Effector memory CD8-positive, alpha-beta T cell (primary cell): ENCODE measurements around the gene LDLRAD3.

Experiments
- ATAC-seq: fragments of 150-1000 bp; cut with Tn5 transposase; replicated peaks from 2 replicates; pipeline ENCODE4 v1.10.0; 2021; ENCODE audit warnings: mild to moderate bottlenecking, moderate library complexity
- DNase-seq, 3 experiments: peaks; one replicate each; pipeline ENCODE4 v3.0.0; 2021
- H3K27ac Mint-ChIP-seq, 2 donors: one replicate each; pipeline ENCODE4 v1.8.0; 2022; ENCODE audit warnings: mild to moderate bottlenecking in 2 of 2, mixed read lengths in 2 of 2, moderate library complexity in 2 of 2
- H3K27me3 Mint-ChIP-seq, 2 donors: one replicate each; pipeline ENCODE4 v1.8.0; 2022; ENCODE audit warnings: mixed read lengths in 2 of 2
- H3K36me3 Mint-ChIP-seq: one replicate; pipeline ENCODE4 v1.8.0; 2022; ENCODE audit warnings: mild to moderate bottlenecking, moderate library complexity, mixed read lengths; ENCODE audit not compliant: insufficient read depth
- H3K4me1 Mint-ChIP-seq, 2 donors: one replicate each; pipeline ENCODE4 v1.8.0; 2022; ENCODE audit warnings: low read depth in 2 of 2, mixed read lengths in 2 of 2
- H3K4me3 Mint-ChIP-seq, 2 donors: one replicate each; pipeline ENCODE4 v1.8.0; 2022; ENCODE audit warnings: mild to moderate bottlenecking in 2 of 2, mixed read lengths in 2 of 2, moderate library complexity in 2 of 2
- H3K9me3 Mint-ChIP-seq, 2 donors: one replicate each; pipeline ENCODE4 v1.8.0; 2022; ENCODE audit warnings: mixed read lengths in 2 of 2

LDLRAD3 gene

GRCh38 chr11:36139767-36140166 lies 195.9 kb downstream of the LDLRAD3 start:
- no peak for DNase-seq
- no peaks in the 10 kb centered on the region for H3K4me1 Mint-ChIP-seq

GRCh38 chr11:36141196-36141953 lies 197.5 kb downstream of the LDLRAD3 start:
- Mint-ChIP-seq H3K27me3 (peaks cover 10 to 18% of the 10 kb centered on the region in 2 donors), H3K4me1 (no peaks in the 10 kb centered on the region), H3K36me3 (no peaks in the 10 kb centered on the region), H3K9me3 (no peaks in the 10 kb centered on the region), H3K4me3 (no peak overlapping the region), H3K27ac (no peak overlapping the region)
- DNase-seq (no peak), ATAC-seq (no peak)

More at GRCh38 chr11:36139767-36140166, 195.9 kb downstream of the LDLRAD3 start:
- H3K4me3 Mint-ChIP-seq: no peak overlapping the region
- H3K9me3 Mint-ChIP-seq: no peaks in the 10 kb centered on the region
- no peak for ATAC-seq
- H3K27me3 Mint-ChIP-seq: peaks cover 10 to 28% of the 10 kb centered on the region in 2 donors
- no peaks in the 10 kb centered on the region for H3K36me3 Mint-ChIP-seq
- H3K27ac Mint-ChIP-seq: no peak overlapping the region

- H3K36me3 Mint-ChIP-seq: no peaks in the 10 kb centered on the region
- H3K9me3 Mint-ChIP-seq: no peaks in the 10 kb centered on the region
- DNase-seq (no peak), ATAC-seq (no peak)
- H3K4me1 Mint-ChIP-seq: no peaks in the 10 kb centered on the region
- H3K27me3 Mint-ChIP-seq: peaks cover 10 to 18% of the 10 kb centered on the region in 2 donors
- H3K4me3 Mint-ChIP-seq: no peak overlapping the region
- H3K27ac Mint-ChIP-seq: no peak overlapping the region
Measured at GRCh38 chr11:36141956-36142355, 198.1 kb downstream of the LDLRAD3 start.

- H3K36me3 Mint-ChIP-seq: no peaks in the 10 kb centered on the region
- no peak overlapping the region for H3K4me3 Mint-ChIP-seq
- no peak overlapping the region for H3K27ac Mint-ChIP-seq
- no peak for ATAC-seq
- H3K9me3 Mint-ChIP-seq: no peaks in the 10 kb centered on the region
- H3K27me3 Mint-ChIP-seq: peaks cover 10 to 18% of the 10 kb centered on the region in 2 donors
- H3K4me1 Mint-ChIP-seq: no peaks in the 10 kb centered on the region
- no peak for DNase-seq
Measured at GRCh38 chr11:36142439-36142838, 198.6 kb downstream of the LDLRAD3 start.

GRCh38 chr11:36142879-36143278 lies 199.0 kb downstream of the LDLRAD3 start:
- no peaks in the 10 kb centered on the region for H3K9me3 Mint-ChIP-seq
- no peaks in the 10 kb centered on the region for H3K36me3 Mint-ChIP-seq

GRCh38 chr11:36146437-36146836 lies 202.6 kb downstream of the LDLRAD3 start:
- Mint-ChIP-seq H3K36me3 (no peaks in the 10 kb centered on the region), H3K27ac (no peak overlapping the region), H3K27me3 (peaks cover 8 to 36% of the 10 kb centered on the region in 2 donors), H3K9me3 (no peaks in the 10 kb centered on the region), H3K4me3 (no peak overlapping the region), H3K4me1 (no peaks in the 10 kb centered on the region)
- ATAC-seq (no peak), DNase-seq (no peak)

More at GRCh38 chr11:36142879-36143278, 199.0 kb downstream of the LDLRAD3 start:
- Mint-ChIP-seq H3K27ac (no peak overlapping the region), H3K27me3 (peaks cover 10 to 18% of the 10 kb centered on the region in 2 donors), H3K4me3 (no peak overlapping the region), H3K4me1 (no peaks in the 10 kb centered on the region)
- DNase-seq (no peak), ATAC-seq (no peak)

GRCh38 chr11:36147491-36147890 lies 203.6 kb downstream of the LDLRAD3 start:
- no peak for ATAC-seq
- no peak for DNase-seq
- Mint-ChIP-seq H3K4me1 (no peaks in the 10 kb centered on the region), H3K27me3 (peaks cover 11 to 42% of the 10 kb centered on the region in 2 donors), H3K4me3 (no peak overlapping the region), H3K36me3 (no peaks in the 10 kb centered on the region), H3K27ac (no peak overlapping the region), H3K9me3 (no peaks in the 10 kb centered on the region)

- Mint-ChIP-seq H3K9me3 (no peaks in the 10 kb centered on the region), H3K27me3 (peaks cover 13 to 48% of the 10 kb centered on the region in 2 donors), H3K27ac (no peak overlapping the region), H3K4me3 (no peak overlapping the region), H3K4me1 (no peaks in the 10 kb centered on the region), H3K36me3 (no peaks in the 10 kb centered on the region)
- no peak for DNase-seq
- ATAC-seq: no peak
Measured at GRCh38 chr11:36148701-36149100, 204.8 kb downstream of the LDLRAD3 start.

GRCh38 chr11:36149538-36150242 lies 205.8 kb downstream of the LDLRAD3 start:
- Mint-ChIP-seq H3K4me1 (no peaks in the 10 kb centered on the region), H3K4me3 (no peak overlapping the region)

GRCh38 chr11:36150986-36151385 lies 207.1 kb downstream of the LDLRAD3 start:
- Mint-ChIP-seq H3K9me3 (no peaks in the 10 kb centered on the region), H3K27me3 (peaks cover 24 to 63% of the 10 kb centered on the region in 2 donors), H3K27ac (no peak overlapping the region), H3K36me3 (no peaks in the 10 kb centered on the region), H3K4me3 (no peak overlapping the region), H3K4me1 (no peaks in the 10 kb centered on the region)
- DNase-seq (no peak), ATAC-seq (no peak)

More at GRCh38 chr11:36149538-36150242, 205.8 kb downstream of the LDLRAD3 start:
- no peak for DNase-seq
- Mint-ChIP-seq H3K27ac (no peak overlapping the region), H3K27me3 (peaks cover 15 to 51% of the 10 kb centered on the region in 2 donors), H3K9me3 (no peaks in the 10 kb centered on the region), H3K36me3 (no peaks in the 10 kb centered on the region)
- ATAC-seq: no peak

GRCh38 chr11:36151933-36152580 lies 208.2 kb downstream of the LDLRAD3 start:
- peaks cover 24 to 63% of the 10 kb centered on the region in 2 donors for H3K27me3 Mint-ChIP-seq
- no peak for DNase-seq
- no peak overlapping the region for H3K4me3 Mint-ChIP-seq
- no peak for ATAC-seq
- H3K36me3 Mint-ChIP-seq: no peaks in the 10 kb centered on the region
- H3K9me3 Mint-ChIP-seq: no peaks in the 10 kb centered on the region
- H3K4me1 Mint-ChIP-seq: no peaks in the 10 kb centered on the region
- no peak overlapping the region for H3K27ac Mint-ChIP-seq

GRCh38 chr11:36153551-36153950 lies 209.7 kb downstream of the LDLRAD3 start:
- Mint-ChIP-seq H3K36me3 (no peaks in the 10 kb centered on the region), H3K9me3 (no peaks in the 10 kb centered on the region), H3K27me3 (peaks cover 24 to 72% of the 10 kb centered on the region in 2 donors), H3K4me3 (no peak overlapping the region), H3K4me1 (no peaks in the 10 kb centered on the region), H3K27ac (no peak overlapping the region)
- ATAC-seq: no peak
- no peak for DNase-seq

- H3K4me3 Mint-ChIP-seq: no peak overlapping the region
- no peaks in the 10 kb centered on the region for H3K9me3 Mint-ChIP-seq
- no peak overlapping the region for H3K27ac Mint-ChIP-seq
- H3K4me1 Mint-ChIP-seq: no peaks in the 10 kb centered on the region
- H3K27me3 Mint-ChIP-seq: peaks cover 18 to 65% of the 10 kb centered on the region in 2 donors
- H3K36me3 Mint-ChIP-seq: no peaks in the 10 kb centered on the region
- DNase-seq: no peak
- ATAC-seq: no peak
Measured at GRCh38 chr11:36155124-36155561, 211.3 kb downstream of the LDLRAD3 start.
